Medulla oblongata (tissue), 1 donor: Measurements from ENCODE around the gene TTLL10.

ENCODE experiments used
- DNase-seq: peaks from one replicate; pipeline ENCODE4 v3.0.0-alpha.2; 2015; ENCODE audit errors: extremely low spot score

TTLL10 gene

GRCh38 chr1:1173793-1174415 lies at the start of gene TTLL10:
Gene TTLL10, plus strand, starts transcription at chr1:1173880. Its CDS starts 5,336 bp downstream, at chr1:1179216.
- DNase-seq: no peak

GRCh38 chr1:1124508-1124785 lies 49.2 kb upstream of the TTLL10 start:
- DNase-seq: no peak

- no peak for DNase-seq
These were observed 48.7 kb upstream of the TTLL10 start for GRCh38 chr1:1124786-1125642.

- no peak for DNase-seq
These were observed 47.7 kb upstream of the TTLL10 start for GRCh38 chr1:1125945-1126344.

- DNase-seq: no peak
These were observed 45.9 kb upstream of the TTLL10 start for GRCh38 chr1:1127551-1128451.

GRCh38 chr1:1128454-1129139 lies 45.1 kb upstream of the TTLL10 start:
- no peak for DNase-seq

- DNase-seq: no peak
These were observed 44.3 kb upstream of the TTLL10 start for GRCh38 chr1:1129381-1129821.

GRCh38 chr1:1130206-1131120 lies 43.2 kb upstream of the TTLL10 start:
- no peak for DNase-seq

GRCh38 chr1:1132042-1132950 lies 41.4 kb upstream of the TTLL10 start:
- no peak for DNase-seq

- DNase-seq: no peak
These were observed 40.5 kb upstream of the TTLL10 start for GRCh38 chr1:1132956-1133750.

GRCh38 chr1:1134300-1134970 lies 39.2 kb upstream of the TTLL10 start:
- DNase-seq: no peak

GRCh38 chr1:1135339-1136136 lies 38.1 kb upstream of the TTLL10 start:
- DNase-seq: no peak

GRCh38 chr1:1136547-1137230 lies 37.0 kb upstream of the TTLL10 start:
- no peak for DNase-seq

- DNase-seq: no peak
These were observed 36.2 kb upstream of the TTLL10 start for GRCh38 chr1:1137256-1138045.

GRCh38 chr1:1140673-1141072 lies 33.0 kb upstream of the TTLL10 start:
- no peak for DNase-seq
